NCI-H128 (cell line): ENCODE measurements around the gene RNF141.

Source experiments
- DNase-seq: peaks from one replicate; lab custom pipeline; 2025; ENCODE audit not compliant: unreplicated experiment; lab: John Stamatoyannopoulos, UW

Gene RNF141

GRCh38 chr11:10540915-10541560 is at the start of gene RNF141:
TSS of gene RNF141 (minus strand) at chr11:10541187. CDS start at chr11:10534158, 7,029 bp downstream.
- DNase-seq, result peak; percentile 93

GRCh38 chr11:10590218-10590915 is 49.4 kb upstream of the RNF141 start:
- DNase-seq, result no peak

GRCh38 chr11:10588904-10589303 is 47.9 kb upstream of the RNF141 start:
- no peak for DNase-seq

- no peak for DNase-seq
Measured at GRCh38 chr11:10587995-10588394, 47.0 kb upstream of the RNF141 start.

- DNase-seq, result no peak
Measured at GRCh38 chr11:10587388-10587787, 46.4 kb upstream of the RNF141 start.

- no peak for DNase-seq
Measured at GRCh38 chr11:10584071-10584501, 43.1 kb upstream of the RNF141 start.

GRCh38 chr11:10581481-10582019 is 40.6 kb upstream of the RNF141 start:
- DNase-seq, result no peak

- DNase-seq, result no peak
Measured at GRCh38 chr11:10580623-10581022, 39.6 kb upstream of the RNF141 start.

GRCh38 chr11:10579700-10580099 is 38.7 kb upstream of the RNF141 start:
- DNase-seq, result no peak

GRCh38 chr11:10576035-10576398 is 35.0 kb upstream of the RNF141 start:
- DNase-seq, result no peak

- DNase-seq, result no peak
Measured at GRCh38 chr11:10575346-10576034, 34.5 kb upstream of the RNF141 start.

GRCh38 chr11:10573556-10573955 is 32.6 kb upstream of the RNF141 start:
- DNase-seq, result no peak

GRCh38 chr11:10573028-10573427 is 32.0 kb upstream of the RNF141 start:
- DNase-seq, result no peak

- no peak for DNase-seq
Measured at GRCh38 chr11:10572533-10572932, 31.5 kb upstream of the RNF141 start.

- DNase-seq, result no peak
Measured at GRCh38 chr11:10568486-10568941, 27.5 kb upstream of the RNF141 start, which contains the start of gene LYVE1. TSS of gene LYVE1 (minus strand) at chr11:10568665. CDS start at chr11:10568532, 133 bp downstream.

GRCh38 chr11:10567446-10567845 is 26.5 kb upstream of the RNF141 start:
- no peak for DNase-seq

- no peak for DNase-seq
Measured at GRCh38 chr11:10566257-10566957, 25.4 kb upstream of the RNF141 start.

- DNase-seq, result no peak
Measured at GRCh38 chr11:10565493-10565892, 24.5 kb upstream of the RNF141 start.

- DNase-seq, result no peak
Measured at GRCh38 chr11:10564696-10565318, 23.8 kb upstream of the RNF141 start.

GRCh38 chr11:10564030-10564429 is 23.0 kb upstream of the RNF141 start:
- DNase-seq, result no peak

- no peak for DNase-seq
Measured at GRCh38 chr11:10561947-10562346, 21.0 kb upstream of the RNF141 start.
